Left lung (tissue), 10 donors: ENCODE data around the gene KIRREL3. TPM values are rescaled to one million over a fixed set of nuclear protein-coding genes. Genes with fewer than 3 reads are reported as not detected.
A peak's percentile ranks its signal among the peaks of the same experiment; 100 is the strongest.

Source experiments
- ATAC-seq: fragments of 200-7000 bp; cut with Tn5 transposase; one replicate; pipeline ENCODE4 v1.9.1; 2020; ENCODE audit warnings: moderate library complexity
- DNase-seq, 4 donors: peaks; one replicate each; pipeline ENCODE4 v3.0.0-alpha.2; 2013 to 2020
- H3K27ac ChIP-seq, 2 donors: fragments of 200-600 bp; sonication (generic) in 1 of 2; one replicate each; pipeline versions ENCODE4 v1.5.0 to v1.8.0; 2020 to 2021
- H3K27me3 ChIP-seq, 2 donors: fragments of 200-600 bp; sonication (generic) in 1 of 2; one replicate each; pipeline versions ENCODE4 v1.5.0 to v1.8.0; 2020 to 2021
- H3K36me3 ChIP-seq, 2 donors: fragments of 200-600 bp; sonication (generic) in 1 of 2; one replicate each; pipeline versions ENCODE4 v1.5.0 to v1.8.0; 2020 to 2021
- H3K4me1 ChIP-seq, 2 donors: fragments of 200-600 bp; one replicate each; pipeline ENCODE4 v1.8.0; 2021
- H3K4me3 ChIP-seq, 2 donors: fragments of 200-600 bp; sonication (generic) in 1 of 2; one replicate each; pipeline versions ENCODE4 v1.5.0 to v1.8.0; 2020 to 2021; ENCODE audit warnings: mild to moderate bottlenecking in 1 of 2
- H3K9me3 ChIP-seq, 2 donors: fragments of 200-600 bp; sonication (generic) in 1 of 2; one replicate each; pipeline versions ENCODE4 v1.5.0 to v1.8.0; 2020 to 2021
- CTCF ChIP-seq, 2 donors: fragments of 200-600 bp; sonication (generic) in 1 of 2; IDR thresholded peaks; one replicate each; pipeline versions ENCODE4 v1.5.0 to v1.8.0; 2021; ENCODE audit warnings: antibody characterized with exemption in 2 of 2
- intact Hi-C, 2 donors: fragments of 100-400 bp; cut with DNase I; formaldehyde crosslinking; loops; one replicate each; pipeline versions ENCODE4 v1.11.2 to v1.14.2; 2022
- polyA plus RNA-seq, 6 donors: library from polyadenylated mRNA; unstranded; fragments of 120-200 nt; gene quantifications; one replicate each; pipeline ENCODE4 v1.2.1, GENCODE V29; 2013; ENCODE audit not compliant: insufficient read length in 6 of 6
- total RNA-seq, 2 donors: library from RNA; stranded (reverse); fragmentation: NEBNext Ultra II Directional; extraction: Animal tissue kit (Norgen Biotek cat#: 25700); gene quantifications; one replicate each; pipeline ENCODE4 v1.2.1, GENCODE V29; 2021
- donor health status: DM: no; HTN: yes; CAD: no.
- donor health status: DM: no; HTN: no; CAD: no.

Gene KIRREL3
- total and polyA plus RNA-seq, 8 donors, result 1.6 to 2.5 (median 2.0) TPM; not detected in 2

GRCh38 chr11:126423743-126424142 lies 576.8 kb downstream of the KIRREL3 start:
- intact Hi-C loops, result no loop called here
- ATAC-seq (no peak), DNase-seq (no peak)
- Histone ChIP-seq H3K36me3 (no peaks in the 10 kb centered on the region), H3K27me3 (no peaks in the 10 kb centered on the region), H3K9me3 (no peaks in the 10 kb centered on the region), H3K4me1 (peaks cover 5 to 9% of the 10 kb centered on the region in 2 donors), H3K27ac (no peak overlapping the region), H3K4me3 (no peak overlapping the region)
- TF ChIP-seq CTCF (IDR thresholded peaks at IDR 0.05), result no peak

GRCh38 chr11:126423154-126423553 lies 577.4 kb downstream of the KIRREL3 start:
- H3K27me3 ChIP-seq, result no peaks in the 10 kb centered on the region
- no peak for DNase-seq
- intact Hi-C loops, result no loop called here
- no peak for ATAC-seq
- H3K4me1 ChIP-seq, result peaks cover 5 to 9% of the 10 kb centered on the region in 2 donors
- H3K4me3 ChIP-seq, result no peak overlapping the region
- no peak for TF ChIP-seq CTCF (IDR thresholded peaks at IDR 0.05)
- H3K27ac ChIP-seq, result no peak overlapping the region
- no peaks in the 10 kb centered on the region for H3K36me3 ChIP-seq
- H3K9me3 ChIP-seq, result no peaks in the 10 kb centered on the region

GRCh38 chr11:126422446-126422845 lies 578.1 kb downstream of the KIRREL3 start:
- no peaks in the 10 kb centered on the region for H3K9me3 ChIP-seq
- TF ChIP-seq CTCF (IDR thresholded peaks at IDR 0.05), result no peak
- no peak overlapping the region for H3K4me3 ChIP-seq
- intact Hi-C loops, result no loop called here
- no peaks in the 10 kb centered on the region for H3K27me3 ChIP-seq
- no peaks in the 10 kb centered on the region for H3K36me3 ChIP-seq
- H3K27ac ChIP-seq, result no peak overlapping the region
- no peak for ATAC-seq
- no peak for DNase-seq
- peaks cover 5 to 7% of the 10 kb centered on the region in 2 donors for H3K4me1 ChIP-seq

GRCh38 chr11:126421271-126421671 lies 579.3 kb downstream of the KIRREL3 start:
- DNase-seq, result peak in 1 of 4 donors; percentile 36
- ATAC-seq, result no peak
- peak overlapping the region; percentile 24 to 26 for H3K27ac ChIP-seq
- H3K9me3 ChIP-seq, result no peaks in the 10 kb centered on the region
- intact Hi-C loops, result no loop called here
- no peak for TF ChIP-seq CTCF (IDR thresholded peaks at IDR 0.05)
- H3K36me3 ChIP-seq, result no peaks in the 10 kb centered on the region
- peaks cover 9 to 16% of the 10 kb centered on the region in 2 donors for H3K4me1 ChIP-seq
- H3K27me3 ChIP-seq, result no peaks in the 10 kb centered on the region
- H3K4me3 ChIP-seq, result no peak overlapping the region

- ATAC-seq, result no peak
- TF ChIP-seq CTCF (IDR thresholded peaks at IDR 0.05), result no peak
- Histone ChIP-seq H3K9me3 (no peaks in the 10 kb centered on the region), H3K4me1 (peaks cover 14 to 19% of the 10 kb centered on the region in 2 donors), H3K36me3 (no peaks in the 10 kb centered on the region), H3K4me3 (no peak overlapping the region), H3K27ac (peak overlapping the region; percentile 24 to 34), H3K27me3 (no peaks in the 10 kb centered on the region)
- DNase-seq, result peak in 2 of 4 donors; percentile 20 to 33
- intact Hi-C loops, result no loop called here
Measured at GRCh38 chr11:126420698-126421256, 579.8 kb downstream of the KIRREL3 start.
